ENCODE measurements around the gene MCTS1.
"Not testable (repeated sequence)": the region's sequence is repeated elsewhere in the genome, so short reads cannot be mapped to it uniquely, and the experiment has no call there.

The MCTS1 gene, protein sequence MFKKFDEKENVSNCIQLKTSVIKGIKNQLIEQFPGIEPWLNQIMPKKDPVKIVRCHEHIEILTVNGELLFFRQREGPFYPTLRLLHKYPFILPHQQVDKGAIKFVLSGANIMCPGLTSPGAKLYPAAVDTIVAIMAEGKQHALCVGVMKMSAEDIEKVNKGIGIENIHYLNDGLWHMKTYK

DNA sequence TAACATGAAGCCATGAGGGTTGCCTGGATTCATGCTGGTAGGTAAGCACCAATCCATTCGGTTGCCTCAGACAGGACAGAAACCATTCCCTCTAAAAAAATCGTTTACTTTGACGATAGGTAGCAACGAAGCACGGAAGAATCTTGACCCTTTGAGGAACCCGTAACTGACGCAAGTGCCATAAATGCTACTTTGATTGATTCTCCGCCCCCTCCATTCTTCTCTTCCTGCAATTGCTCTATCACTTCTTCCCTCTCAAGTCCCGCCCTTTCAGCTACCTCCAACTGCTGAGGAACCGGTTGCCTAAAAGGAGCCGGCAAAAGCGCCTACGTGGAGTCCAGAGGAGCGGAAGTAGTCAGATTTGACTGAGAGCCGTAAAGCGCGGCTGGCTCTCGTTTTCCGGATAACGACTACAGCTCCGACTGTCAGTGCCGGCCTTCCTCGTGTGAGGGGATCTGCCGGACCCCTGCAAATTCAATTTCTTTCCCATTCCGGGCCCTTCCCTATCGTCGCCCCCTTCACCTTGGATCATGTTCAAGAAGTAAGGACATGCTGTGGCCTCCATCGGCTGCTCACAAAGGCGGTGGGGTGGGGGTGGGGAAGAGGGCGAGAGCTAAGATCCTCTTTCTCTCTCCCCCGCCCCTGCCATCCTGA is at the start of gene MCTS1:
Gene MCTS1, plus strand, starts transcription at position 395 of the 654 bp plus-strand sequence. Its CDS starts 136 bp downstream, at position 531.
- peak; percentile 90 for DNase-seq

DNA sequence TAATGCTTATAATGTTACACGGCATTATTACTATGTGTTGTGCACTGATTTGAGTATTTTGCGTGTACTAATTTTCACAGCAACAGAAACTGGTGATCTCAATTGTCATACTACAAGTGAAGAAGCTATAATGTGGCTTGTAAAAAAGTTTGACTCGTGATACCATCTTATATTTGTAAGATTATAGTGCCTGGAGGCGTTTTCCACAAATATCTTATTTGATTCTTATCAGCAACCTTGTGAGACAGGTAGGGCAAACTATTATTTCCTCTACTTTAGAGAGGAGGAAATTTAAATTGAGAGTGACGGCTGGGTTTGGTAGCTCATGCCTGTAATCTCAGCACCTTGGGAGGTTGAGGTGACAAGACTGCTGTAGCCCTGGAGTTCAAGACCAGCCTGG is 47.6 kb upstream of the MCTS1 start:
- DNase-seq: no peak

DNA sequence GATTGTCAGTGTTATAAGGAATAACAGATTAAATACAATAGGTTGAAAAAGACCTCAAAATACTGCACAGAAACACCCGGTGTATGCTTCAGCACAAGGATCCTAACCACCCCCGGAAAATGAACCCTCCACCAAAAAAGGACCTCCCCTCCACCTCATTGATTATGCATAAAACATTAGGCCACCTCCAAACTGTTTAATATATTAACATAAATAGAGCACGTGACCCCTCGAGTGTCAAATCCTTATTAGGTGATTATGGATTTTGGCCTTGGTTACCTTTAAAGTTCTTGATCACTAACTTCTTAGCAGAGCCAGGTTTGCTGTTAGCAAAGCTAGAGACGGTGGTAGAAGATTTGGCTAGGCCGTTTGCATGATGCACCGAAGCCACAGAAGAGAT is 44.1 kb upstream of the MCTS1 start:
- DNase-seq: no peak

DNA sequence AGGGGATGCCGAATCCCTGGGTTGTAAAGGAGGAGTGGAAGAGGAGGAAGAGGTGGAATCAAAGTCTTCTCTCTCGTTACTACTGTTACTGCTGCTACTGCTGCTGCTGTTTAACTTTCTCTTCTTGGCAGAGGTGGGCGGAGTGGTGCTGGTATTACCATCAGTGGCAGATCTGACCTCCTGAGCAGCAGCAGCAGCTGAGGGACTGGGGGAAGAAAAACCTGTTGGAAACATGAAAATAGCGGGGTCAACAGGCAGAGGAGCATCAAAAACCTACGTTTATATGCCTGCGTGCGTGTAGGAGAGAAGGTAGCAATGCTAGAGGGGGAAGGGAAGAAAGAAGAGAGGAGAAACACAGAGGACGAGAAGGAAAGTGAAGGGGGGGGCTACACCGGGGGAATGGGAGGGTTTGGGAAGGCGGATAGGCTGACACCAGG is 43.5 kb upstream of the MCTS1 start:
- no peak for DNase-seq

DNA sequence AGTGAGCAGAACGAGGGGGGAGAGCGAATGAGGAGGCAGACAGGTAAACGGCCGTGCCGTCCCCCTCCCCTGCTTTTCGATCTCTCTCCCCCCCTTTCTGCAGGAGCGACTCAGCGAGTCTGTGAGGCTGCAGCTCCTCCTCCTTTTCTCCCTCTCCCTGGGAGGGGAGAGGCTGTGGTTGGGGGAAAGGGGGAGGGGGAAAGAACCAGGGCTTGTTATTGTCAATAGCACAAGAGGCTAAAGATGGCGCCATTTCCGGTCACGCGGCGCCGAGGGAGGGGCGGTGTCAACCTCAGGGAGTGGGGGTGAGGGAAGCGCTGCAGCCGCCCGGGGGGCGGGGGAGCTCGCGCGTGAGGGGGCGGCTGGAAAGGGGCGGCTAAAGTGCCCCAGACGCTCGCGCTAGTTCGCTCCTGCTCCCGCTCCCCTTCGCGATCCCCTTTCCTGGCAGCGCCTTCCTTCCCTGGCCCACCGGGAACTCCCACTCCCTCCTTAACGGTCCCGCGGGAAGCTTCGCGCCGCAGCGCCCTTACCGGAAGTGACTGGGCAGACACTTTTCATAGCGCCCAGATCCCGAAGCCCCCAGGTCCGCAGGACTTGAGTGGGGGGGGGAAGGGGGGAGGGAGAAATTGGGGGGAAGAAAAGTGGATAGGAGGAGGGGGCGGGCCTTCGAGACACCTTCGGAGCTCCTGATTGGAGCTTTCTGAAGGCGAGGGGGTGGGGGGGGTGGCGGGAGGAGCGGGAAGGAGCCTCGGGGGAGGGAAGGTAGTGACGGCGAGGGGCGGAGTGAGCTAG is 42.9 kb upstream of the MCTS1 start, which contains the start of gene CUL4B:
Gene CUL4B, minus strand, starts transcription at position 121 of the 792 bp plus-strand sequence. CDS start 324 bp downstream, outside the sequence.
- peak; percentile 70 for DNase-seq

DNA sequence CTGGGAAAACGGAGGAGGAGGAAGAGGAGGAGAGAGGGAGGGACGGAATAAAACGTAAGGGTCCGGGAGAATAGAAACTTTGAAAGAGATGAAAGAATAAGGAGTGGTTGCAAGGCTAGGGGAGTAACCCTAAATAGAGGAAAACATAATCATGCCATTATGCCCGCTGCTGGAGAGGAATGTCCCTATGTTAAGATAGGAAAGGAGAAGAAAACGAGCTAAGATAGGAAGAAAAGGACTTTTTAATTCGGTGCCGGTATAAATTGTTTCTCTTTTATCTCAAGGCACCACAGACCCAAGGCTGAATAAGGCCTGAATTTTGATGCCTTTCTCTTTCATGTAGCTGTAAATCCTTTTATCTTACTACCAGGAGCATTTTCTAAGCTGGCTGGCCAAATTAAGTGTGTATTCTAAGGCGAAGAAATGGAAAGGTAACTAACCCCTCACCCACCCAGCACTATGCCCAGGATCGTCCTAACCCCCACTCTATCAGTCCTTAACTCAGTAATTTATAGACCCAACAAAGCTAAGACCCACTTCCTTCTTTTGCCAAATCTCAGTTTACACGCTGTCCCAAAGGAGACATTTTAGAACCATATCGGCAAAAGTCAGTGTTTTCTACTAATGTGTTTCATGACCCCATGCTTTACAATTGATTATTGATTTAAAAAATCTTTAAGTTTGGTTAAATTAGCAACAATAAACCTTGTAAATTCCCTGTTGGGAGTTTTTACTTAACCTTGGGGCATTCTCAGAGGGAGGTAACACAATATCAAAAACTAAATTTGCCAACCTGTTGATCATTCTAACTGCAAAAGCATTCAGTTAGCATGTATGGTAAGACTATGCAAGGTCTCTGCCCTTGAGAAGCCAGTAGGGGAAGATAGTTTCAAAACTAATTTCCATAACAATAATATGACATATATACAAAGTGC is 42.0 kb upstream of the MCTS1 start:
- no peak for DNase-seq

DNA sequence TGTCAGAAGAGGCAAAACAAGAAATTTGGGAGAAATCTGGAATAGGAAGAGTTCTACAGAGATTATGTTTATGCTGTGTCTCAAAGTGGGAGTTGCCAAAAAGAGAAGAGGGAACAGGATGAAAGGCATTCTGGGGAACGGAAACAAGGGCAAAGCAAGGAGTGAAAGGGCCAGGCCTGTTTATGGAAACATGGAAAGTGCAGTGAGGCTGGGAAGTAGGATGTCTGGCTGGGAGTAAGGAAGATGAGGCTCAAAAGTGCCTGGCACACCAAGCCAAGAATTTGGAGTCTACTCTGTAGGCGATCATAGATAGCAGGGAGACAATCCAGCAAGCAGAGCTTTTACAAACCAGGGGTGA is 41.4 kb upstream of the MCTS1 start:
- no peak for DNase-seq

DNA sequence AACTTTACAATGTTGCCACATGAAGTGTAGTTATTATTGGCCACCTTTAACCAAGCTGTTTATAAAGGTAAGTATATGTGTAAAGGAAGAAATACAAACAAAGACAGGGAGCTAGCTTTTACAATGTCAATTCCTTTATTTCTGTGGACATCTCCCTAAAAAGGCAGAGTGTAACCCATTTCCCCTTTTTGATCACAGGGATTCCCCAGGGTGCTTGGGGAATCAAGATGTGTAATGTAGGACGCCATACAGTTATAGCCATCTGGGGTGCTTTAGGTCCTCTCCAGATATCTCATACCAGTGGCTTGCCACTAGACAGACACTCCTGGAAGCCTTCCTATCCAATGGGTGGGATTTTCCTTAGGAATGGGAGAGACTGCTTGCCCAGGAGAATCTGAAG is 39.0 kb upstream of the MCTS1 start:
- no peak for DNase-seq

DNA sequence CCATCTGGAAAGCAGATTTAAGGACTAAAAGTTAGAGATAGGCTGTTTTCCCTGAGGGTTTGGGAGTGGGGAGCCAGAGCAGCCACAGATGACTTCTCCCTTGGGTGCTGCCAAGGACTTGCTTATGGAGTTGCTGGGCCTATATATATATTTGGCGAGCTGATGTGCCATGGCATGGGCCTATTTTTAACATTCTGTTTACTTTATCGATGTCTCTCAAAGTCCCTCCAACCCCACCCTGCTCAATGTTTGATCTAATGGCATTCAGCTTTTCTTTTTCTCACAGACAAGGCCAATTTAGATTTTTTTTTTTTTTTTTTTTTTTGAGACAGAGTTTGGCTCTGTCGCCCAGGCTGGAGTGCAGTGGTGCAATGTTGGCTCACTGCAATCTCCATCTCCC is 37.1 kb upstream of the MCTS1 start:
- DNase-seq: no peak

DNA sequence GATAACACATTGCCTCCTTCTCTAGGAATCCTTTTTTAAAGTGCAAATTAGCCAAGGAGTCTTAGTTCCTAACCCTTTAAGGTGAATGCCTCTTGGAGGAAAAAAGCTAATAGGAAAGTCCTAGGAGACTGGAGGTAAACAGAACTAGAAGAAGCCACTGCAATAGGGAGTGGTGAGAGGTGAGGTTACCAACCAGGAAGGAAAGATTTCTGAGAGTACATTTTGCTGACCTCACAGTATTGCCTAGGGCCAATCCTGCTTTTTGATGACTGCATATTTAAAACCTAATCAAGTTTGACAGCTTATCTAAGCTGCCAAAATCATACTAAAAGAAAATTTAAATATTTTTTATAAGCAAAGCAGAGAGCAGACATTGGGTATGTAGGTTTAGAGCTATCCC is 35.9 kb upstream of the MCTS1 start:
- DNase-seq: no peak

DNA sequence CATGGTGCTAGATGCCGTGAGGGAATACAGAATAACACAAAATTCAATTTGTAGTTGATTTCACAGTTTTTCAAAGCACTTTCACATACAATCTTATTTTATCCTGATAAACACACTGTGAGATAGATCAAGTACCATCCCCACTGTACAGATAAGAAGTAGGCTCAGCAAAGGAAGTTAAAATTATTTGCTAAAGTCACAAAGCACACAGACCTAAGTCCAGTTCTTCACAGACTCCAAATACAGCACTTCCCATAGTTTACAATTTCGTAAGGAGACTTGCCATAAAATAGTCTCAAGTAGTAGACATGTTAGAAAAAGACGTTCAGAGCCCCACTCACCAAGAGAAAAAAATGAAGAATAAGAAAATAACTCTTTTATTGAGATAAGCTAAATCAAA is 35.3 kb upstream of the MCTS1 start:
- DNase-seq: no peak

DNA sequence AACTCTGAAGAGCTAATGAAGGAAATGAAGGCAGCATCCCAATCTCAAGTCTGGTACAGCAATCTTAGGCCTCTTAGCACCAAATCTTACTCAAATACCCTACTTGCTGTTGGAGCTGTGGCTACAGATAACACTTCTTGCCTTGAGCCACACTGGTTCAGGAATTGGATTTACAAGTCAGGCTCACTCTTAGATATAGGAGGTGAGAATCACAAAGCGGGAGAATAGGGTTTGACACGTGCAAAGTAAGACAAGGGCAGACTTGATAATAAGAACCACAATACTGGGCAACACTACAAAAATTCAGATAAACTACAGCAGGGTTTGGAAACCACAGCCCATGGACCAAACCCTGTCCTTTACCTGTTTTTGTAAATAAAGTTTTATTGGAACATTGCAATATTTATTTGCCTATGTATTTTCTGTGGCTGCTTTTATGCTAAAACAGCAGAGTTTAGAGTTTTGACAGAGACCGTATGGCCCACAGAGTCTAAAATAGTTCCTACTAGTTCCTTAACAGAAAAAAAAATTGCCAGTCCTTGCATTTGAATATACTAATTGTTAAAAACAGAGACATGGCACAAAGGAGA is 33.8 kb upstream of the MCTS1 start:
- DNase-seq: no peak

DNA sequence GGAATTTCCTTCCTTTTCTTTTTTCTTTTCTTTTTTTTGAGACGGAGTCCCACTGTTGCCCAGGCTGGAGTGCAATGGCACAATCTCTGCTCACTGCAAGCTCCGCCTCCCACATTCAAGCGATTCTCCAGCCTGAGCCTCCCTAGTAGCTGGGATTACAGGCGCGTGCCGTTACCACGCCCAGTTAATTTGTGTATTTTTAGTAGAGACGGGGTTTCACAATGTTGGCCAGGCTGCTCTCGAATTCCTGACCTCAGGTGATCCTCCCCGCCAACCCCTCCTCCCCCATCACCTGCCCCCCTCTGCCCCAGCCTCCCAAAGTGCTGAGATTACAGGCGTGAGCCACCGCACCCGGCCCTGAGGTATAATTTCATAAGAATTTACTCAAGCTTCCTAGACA is 30.1 kb upstream of the MCTS1 start:
- DNase-seq: not testable (repeated sequence)

DNA sequence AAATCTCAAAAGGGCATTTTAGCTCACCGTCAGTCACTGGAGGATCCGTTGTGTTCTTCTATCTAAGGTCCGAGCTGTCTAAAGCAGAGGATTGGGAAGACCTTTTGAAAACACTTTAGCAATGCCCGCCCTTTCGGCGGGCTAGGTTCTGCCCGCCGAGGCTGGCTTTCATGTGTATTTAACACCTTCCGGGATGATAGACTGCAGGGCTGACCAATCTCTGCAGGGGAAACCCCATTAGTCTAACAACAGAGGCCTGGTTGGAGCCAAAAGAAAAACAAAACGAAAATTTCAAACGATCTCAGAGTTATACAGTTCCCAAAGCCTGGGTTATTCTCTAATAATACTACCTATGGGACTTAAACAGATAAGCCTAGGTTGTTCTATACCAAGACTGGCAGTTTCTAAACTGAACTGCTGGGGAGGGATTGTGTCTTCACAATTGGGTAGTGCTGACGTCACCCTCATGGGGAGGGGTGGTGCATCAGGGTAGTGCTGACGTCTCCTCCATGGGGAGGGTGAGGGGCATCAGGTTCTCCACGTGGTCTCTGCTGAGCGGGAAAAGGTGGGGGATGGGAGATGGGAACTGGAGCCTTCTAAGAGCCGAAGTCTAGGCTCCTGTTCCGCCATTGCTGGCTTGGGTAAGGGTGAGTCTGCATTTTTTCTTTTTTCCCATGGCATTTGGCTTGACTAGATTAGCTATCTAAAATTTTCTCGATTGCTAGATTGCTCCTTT is 28.4 kb upstream of the MCTS1 start:
- no peak for DNase-seq

DNA sequence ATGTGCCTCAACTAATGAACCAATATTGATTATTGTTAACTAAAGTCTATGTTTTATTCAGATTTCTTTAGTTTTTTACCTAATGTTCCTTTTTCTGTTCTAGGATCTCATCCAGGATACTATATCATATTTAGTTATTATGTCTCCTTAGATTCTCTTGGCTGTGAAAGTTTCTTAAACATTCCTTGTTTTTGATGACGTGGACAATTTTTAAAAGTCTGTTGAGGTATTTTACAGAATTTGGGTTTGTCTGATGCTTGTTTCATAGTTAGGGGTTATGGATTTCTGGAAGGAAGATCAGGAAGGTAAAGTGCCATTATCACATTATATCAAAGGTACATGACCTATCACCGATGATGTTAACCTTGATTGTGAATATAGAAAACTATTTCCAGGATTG is 18.2 kb upstream of the MCTS1 start:
- no peak for DNase-seq

DNA sequence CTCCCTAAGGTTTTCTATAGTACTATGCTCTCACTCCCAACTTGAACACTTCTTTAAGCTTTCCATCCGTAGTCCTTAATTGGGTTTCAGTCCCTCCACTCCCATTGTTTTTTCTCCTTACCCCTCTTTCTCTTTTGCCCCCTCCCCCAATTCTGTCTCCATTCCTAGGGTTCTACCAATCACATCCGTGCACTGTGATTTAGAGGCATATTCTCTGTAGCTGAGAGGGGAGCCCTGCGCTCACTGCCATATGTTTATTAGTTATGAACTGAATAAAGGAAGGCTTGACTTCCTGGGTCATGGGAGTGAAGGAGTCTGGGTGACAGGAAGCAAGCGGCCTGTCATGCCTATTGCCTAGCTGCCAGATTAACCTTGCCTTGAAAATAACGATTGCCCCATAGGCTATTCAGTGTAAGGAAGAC is 471 bp downstream of the MCTS1 start:
- DNase-seq: peak; percentile 27

DNA sequence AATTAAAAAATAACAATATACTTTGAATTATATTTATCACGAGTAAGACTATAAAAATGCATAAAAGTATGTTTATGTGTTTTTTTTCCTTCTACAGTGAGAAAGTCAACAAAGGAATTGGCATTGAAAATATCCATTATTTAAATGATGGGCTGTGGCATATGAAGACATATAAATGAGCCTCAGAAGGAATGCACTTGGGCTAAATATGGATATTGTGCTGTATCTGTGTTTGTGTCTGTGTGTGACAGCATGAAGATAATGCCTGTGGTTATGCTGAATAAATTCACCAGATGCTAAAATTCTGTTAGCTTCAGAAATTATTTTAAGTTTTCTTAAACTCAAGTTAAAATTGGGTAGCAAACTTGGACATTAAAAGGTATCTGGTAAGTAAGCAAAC is 8.2 kb downstream of the MCTS1 start:
- DNase-seq: no peak

DNA sequence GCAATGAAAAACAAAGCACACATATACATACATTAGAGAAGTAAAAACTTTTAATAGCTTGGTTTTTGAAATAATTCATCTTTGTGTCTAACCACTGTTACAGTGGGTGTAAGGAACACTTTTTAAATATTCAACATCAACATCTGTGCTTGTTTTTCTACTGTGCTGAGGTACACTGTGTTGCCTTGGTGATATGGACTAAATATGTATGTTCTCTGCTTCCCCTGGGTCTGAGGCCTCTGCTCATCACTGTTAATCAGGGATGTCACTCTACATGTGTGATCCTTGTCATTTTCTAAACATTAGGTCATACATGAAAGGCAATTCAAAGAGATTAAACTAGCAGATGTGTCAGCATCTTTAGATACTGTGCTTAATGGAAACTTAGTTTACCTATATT is 10.9 kb downstream of the MCTS1 start:
- DNase-seq: no peak

DNA sequence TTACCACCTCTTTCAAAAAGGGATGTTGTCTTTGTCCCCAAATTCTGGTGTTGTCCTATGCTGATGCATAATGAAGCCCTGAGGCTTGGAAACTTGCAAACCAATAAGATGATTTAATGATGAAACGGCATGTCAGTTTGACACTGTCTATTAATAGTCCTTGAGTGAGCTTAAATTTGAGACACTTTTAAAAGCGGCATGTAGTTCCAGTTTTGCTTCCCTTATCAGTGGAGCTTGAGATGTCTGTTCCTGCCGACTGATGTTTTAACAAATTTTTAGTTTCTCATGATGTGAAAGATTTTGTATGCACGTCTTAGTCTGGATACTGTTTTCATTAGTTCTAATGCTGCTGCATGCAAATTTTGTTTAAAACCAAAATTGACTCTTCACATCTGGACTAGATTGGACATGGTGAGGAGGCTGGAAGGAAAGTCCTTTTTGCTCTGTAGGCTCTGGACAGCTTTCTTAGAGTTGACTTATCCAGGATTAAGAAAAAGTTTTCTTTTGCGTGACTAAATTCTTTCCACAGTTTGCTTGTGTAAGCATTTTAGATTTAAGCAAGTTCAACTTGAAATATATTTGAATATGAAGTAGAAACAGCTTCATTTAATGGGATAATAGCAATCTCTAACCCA is 14.2 kb downstream of the MCTS1 start:
- no peak for DNase-seq

DNA sequence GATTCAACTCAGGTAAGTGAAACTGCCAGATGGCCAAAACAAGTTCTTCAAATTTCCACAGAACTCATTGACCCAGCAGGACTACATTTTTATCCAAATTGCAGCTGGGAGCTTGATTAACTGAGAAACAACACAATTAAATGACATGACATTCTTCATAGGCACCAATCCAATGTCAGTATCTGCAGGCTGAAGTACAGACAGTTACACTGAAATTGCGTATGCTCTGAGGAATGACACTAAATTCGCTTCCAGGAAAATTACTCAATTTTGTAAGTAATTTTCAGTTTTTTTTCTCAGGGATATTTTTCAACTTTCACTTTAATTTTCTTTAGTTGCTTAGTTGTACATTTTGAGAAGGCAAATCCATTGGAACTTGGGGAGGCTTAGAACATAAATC is 21.5 kb downstream of the MCTS1 start:
- DNase-seq: peak; percentile 24
